Epidermal melanocyte (primary cell): ENCODE results near the gene PIGC.

ENCODE experiments used
- DNase-seq: peaks from one replicate; pipeline ENCODE4 v3.0.0; 2011; ENCODE audit warnings: low spot score; ENCODE audit not compliant: insufficient read length

Gene PIGC

DNA sequence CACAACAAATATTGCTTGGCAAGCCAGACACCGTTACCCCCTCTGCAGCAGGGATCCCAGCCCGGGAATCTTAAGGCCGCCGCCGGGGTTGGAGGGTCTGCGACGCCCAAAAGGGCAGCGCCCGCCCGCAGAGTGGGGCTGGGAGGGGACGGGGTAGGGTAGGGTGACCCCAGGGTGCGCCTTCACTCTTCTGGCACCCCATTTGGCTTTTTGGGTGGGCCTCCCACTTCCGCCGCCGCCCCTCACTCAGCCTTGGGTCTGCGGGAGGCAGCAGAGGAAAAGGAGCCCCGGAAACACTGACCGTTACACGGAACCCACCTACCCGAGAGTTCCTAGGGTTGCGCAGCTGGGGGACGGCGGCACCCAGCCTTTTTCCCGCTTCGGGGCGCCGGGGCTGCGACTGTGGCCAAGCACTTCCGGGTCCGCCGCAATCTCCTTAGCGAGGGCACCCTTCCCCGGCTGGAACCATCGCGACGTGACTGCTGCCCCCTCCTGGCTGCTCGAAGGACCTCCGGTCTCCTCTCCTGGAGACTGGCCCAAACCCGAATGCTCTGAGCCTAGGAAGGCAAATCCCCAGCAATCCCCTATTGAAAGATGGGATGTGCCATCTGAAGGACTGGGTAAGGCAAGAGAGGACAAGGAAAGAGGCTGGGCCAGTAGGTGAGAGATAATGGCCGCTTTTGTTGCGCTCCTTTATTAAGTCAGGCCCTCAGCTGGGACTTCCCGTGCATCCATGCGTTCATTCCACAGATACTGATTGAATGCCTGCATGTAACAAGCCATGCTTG lies at the start of gene PIGC:
Gene PIGC (minus strand): TSS at position 404 of the 788 bp plus-strand sequence. CDS start 1,447 bp downstream, outside the sequence.
- DNase-seq, result peak; percentile 85

DNA sequence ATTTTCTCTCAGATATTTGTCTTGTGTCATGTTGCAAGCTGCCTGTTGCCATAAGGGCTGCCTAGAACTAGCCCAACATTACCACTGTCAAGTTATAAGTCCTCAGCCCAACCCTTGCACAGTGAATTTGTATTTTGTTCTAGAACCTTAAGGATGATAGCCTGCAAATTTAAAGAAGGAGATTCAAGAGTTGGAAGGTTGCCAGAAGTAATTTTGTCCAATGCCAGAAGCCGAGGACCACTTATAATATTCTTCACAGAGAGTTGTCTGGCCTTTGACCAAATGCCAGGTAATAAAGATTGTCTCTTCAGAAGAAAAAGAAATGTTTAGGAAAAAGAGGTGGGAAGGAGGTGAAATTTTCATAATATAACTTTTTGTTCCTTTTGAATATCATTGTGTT lies 48.6 kb upstream of the PIGC start:
- no peak for DNase-seq

DNA sequence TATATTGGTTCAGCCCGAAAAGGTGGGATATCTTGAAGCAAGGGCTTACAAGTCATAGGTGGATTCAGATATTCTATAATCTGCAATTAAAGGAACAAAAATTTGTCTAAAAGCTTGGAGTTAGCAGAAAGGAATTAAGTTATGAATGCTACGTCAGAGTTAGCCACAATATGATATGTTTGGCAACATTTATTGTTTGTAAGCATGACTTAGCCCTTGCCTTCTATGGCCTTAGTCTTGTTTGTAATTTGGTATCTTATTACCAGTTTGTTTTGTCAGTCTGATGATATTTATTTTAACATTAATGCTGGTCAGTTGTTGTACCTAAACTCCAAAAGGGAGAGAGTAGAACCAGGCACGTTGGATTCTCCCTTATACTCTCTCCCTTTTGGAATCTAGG lies 46.0 kb upstream of the PIGC start:
- no peak for DNase-seq

DNA sequence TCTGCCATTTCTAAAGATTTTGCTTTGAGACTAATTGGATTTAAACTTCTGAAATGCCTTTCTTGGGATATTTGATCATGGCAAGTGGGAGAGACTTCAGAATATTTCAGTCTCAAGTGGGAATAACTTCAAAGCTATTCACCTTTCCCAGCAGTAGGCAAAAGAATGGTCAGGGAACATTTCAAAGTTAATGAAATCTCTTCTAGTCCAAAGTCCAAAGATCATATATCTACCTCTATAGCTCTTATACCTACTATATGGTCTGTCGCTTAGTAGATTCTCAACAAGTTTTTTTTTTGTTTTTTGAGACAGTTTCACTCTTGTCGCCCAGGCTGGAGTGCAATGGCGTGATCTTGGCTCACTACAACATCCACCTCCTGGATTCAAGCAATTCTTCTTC lies 44.5 kb upstream of the PIGC start:
- DNase-seq, result no peak

DNA sequence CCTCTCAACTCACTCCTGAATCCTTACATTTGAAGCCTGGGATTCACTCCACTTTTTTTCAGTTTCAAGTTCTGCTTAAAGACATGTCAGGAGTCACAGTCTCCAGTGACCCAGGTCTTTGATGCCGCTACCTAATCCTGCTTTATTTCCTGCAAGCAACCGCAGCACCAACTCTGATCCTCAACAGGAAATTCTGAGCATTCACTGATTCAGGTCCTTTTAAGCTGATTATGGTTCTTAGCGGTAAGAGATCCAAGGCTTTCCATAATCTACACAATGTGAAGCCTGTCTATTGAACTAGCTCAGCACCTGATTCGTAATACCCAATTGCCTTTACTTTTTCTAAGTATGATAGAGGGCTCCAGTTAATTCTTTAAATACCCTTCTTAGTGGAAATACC lies 43.7 kb upstream of the PIGC start:
- no peak for DNase-seq

DNA sequence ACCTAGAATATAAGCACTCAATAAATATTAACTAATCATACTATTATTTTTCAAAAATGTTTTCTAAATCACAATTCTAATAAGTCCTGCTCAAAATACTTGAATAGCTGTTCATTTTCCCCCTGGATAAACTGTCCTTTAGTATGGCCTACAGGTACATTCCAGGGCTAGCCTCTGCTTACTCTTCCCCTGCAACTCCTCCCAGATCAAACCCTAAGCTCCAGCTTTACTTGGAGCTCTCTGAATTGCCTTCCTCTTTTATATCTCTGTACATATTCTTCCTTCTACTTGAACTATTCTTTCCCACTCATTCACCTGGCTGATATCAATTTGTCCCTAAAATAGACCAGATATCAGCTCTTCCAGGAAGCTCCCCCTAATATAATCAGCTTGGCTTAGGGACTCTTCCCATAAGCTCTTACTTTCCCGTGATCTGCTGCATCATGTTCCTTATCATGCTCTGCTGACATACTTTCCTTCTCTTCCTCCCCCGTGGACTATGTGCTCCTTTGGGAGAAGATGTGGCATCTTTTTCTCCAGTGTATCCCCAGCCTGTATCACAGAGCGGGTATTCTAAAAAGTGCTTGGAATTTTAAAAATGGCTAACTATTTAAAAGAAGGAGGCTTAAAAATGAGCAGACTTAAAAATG lies 43.1 kb upstream of the PIGC start:
- no peak for DNase-seq

DNA sequence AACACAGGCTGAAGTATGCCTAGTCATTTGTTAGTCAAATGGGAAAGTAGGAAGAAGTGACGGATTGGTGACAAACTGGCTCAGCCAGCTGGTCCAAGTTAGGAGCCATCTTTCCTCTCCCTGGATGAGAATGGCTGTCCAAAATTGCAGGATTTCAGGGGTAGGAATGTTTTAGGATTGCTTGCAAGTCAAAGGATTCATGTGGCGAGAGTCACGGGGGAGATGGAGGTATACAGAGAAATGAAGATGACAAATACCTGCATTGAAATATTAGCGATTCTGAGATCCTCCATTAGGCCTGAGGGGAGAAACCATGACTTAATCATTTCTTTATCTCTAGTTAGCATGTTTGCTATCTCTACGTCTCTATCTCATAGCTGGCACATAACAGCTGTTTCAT lies 41.8 kb upstream of the PIGC start:
- DNase-seq, result no peak

DNA sequence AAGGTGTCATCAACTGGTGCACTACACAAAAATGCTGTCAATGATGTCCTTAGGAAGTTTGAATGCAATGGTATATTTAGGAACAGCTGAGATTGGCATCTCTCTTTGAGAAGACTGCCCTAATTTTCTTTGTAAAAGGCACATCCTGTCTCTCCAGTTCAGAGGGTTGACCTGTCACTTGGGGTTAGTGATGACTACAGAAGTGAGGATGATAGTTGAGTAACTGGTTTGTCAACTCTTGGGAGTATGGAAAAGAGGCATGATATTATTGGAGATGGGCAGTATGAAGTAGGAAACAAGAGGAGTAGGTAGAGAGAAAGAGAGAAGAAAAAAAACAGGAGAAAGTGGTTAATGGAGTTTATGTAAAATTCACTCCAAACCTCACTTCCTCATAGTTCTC lies 40.4 kb upstream of the PIGC start:
- DNase-seq, result no peak

DNA sequence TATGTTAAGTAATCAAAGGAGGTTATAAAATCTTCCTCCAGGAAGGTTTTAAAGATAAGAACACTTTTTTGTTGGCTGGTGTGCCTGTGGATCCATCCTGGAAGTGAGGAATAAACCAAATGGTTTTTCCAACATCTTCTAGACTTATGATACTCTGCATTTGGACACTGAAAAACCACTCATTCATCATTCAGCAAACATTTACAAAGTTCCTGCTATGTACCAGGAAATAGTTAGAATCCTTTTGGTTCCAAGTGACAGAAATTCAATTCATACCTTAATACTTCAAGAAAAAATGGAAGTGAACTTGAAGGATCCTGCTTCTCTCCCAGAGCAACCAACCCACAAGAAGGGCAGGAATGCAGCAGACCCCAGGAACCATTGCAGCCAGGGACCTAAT lies 39.6 kb upstream of the PIGC start:
- no peak for DNase-seq

DNA sequence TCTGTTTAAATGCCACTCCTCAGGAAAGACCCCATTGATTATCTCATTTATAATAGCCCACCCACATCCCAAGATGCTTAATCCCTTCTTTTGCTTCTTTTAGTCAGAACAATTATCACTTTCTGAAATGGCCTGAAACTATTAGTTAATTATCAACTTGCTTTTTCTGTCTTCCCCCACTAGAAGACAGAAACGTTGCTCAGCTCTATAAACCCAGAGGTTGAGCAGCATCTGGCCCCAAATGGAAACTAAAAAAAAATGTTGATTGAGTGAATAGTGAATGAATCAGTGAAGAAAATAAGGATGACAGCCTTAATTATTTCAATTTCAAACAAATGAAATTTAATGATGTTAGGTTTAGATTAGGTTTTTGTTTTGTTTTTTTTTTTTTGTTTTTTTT lies 38.2 kb upstream of the PIGC start:
- no peak for DNase-seq

DNA sequence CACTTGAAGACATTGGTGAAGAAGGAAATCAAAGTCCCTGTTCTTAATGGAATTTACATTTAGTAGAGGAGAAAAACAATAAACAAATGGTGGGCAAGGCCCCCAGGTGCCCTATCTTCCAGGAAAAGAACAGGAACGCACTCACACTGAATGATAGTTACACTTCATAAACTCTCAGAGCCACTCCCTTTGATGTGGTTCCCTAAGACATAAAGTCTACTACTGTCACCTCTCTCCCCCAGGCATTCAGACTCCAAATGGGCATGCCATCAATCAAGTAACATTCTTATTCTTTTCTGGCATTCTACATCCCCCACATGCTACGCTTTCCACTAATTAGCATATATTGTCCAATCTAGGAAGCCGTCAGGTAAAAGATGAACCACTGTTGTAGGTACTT lies 36.6 kb upstream of the PIGC start:
- DNase-seq, result no peak

DNA sequence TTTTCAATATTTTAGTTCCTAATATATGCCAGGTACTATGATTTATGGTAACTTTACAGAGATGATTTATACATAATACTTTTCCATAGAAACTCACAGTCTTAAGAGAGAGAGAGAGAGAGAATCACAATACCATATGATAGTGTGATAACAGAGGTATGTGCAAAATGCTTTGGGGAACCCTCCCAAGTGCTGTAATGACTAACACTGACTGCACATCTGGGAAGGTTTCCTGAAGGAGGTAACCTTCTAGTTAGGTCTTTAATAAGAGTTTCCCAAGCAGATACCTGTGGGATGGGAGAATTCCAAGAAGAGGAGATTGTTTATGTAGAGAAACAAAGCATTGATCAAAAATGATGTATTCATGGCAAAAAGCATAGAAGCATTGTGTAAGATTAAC lies 34.6 kb upstream of the PIGC start:
- no peak for DNase-seq

DNA sequence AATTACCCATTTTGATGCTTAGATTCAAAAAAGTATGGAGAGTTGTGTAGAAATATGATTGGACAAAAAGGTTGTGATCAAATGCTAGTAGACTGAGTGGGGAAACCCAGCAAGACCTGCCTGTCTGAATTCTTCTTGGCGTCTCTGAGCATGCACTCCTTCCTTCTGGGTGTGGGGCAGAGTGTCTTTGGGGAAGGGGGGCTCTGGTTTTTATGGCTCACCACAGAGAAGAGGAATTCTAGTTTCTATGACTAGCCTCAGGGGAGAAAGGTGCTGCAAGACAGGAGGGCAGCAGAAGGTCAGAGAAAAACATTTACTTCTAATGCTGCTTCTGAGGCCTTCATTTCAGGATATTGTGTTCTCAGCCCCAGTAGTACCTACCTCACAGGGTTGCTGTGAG lies 33.9 kb upstream of the PIGC start:
- DNase-seq, result no peak

DNA sequence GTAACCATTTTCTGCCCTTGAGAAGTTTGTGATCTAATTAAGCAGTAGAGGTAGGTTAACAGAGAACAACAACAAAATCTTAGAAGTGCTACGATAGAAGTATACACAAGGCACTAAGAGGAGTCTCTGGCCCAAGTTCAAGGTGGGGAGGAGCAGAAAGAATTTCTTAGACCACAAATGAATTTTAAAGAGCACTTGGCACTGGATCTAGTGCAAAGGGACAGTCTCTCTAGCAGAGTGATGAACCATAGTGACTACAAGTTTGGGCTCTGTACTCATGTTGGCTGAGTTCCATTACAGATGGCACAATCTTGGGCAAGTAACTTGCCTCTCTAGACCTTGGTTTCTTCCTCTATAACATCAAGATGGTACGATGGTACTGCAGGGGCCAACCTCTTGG lies 33.3 kb upstream of the PIGC start:
- DNase-seq, result no peak

DNA sequence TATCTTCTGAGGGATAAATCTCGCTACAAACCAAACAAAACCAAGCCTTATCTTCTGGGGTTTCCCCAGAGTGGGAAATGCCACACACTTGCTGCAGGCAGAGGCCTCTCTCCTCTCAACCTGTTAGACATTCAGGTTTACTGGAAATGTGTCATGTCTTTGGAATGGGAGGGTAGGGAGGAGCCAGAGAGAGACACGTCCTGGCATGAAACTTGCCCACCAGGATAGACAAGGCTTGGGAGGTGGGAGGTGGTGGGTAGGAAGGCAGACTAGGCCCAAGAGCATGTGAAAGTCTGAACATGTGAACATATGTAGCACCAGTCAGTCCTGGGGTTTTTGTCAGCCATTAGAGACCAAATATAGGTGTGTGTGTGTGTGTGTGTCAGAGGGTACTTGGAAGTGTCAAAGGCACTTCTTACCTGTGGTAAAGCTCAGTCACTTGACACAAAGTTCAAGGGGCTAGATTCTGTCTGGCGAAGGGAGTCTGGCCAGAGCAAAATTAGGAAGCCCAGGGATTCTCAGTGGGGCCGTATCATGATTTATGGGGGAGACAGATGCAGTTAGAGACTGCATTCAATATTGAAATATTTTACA lies 32.4 kb upstream of the PIGC start:
- no peak for DNase-seq

DNA sequence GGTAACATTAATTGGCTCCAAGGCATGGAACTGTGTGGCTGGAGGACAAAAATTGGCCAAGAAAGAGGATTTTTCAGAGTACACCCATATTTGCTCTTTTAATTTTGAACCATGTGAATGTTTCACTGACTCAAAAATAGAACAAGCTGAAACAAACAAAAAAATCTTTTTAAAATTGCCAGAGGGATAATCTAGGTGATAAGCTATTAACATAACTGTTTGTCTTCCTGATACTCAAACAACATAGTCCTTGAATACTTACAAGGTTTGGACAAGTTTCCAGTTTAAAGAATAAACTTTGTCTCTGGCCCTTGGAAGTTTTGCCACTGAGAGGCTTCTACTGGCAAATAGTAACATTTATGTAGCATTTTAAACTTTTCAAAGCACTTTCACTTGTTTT lies 30.0 kb upstream of the PIGC start:
- no peak for DNase-seq

DNA sequence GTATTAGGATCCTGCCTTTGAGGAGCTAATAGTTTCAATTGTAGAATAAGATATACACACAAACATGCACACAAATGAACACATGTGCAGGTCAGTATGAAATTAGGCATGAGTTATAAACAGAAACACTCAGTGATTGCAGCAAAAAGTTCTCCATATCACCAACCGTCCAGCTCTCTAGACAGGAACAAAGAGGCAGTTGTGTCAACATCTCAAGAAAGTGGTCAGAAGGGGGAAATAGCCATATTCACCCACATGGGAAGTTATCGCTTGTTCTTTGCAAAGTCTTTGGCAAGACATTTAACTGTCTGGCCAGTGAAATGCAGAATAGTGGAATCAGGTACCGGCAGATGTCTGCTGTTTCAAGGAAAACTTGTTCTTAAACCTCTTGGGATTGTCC lies 29.4 kb upstream of the PIGC start:
- no peak for DNase-seq

DNA sequence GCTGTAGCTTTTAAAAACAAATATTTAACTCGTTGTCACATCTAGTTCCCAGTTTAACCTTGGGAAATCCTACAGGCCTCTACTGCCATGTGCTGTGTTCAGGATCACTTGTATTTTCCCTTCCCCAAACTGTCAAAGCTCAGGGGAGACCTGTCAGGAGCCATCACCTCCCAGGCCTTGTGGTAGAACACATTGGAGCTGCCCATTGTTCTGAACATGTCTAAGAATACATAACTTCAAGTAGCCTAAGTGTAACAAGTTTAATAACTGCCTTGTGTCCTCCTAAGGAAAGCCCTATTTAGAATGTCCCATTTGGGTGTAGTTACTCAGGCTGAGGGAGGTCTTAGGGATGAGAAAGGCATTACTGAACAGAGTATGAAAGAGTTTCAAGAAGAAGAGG lies 28.6 kb upstream of the PIGC start:
- DNase-seq, result no peak

DNA sequence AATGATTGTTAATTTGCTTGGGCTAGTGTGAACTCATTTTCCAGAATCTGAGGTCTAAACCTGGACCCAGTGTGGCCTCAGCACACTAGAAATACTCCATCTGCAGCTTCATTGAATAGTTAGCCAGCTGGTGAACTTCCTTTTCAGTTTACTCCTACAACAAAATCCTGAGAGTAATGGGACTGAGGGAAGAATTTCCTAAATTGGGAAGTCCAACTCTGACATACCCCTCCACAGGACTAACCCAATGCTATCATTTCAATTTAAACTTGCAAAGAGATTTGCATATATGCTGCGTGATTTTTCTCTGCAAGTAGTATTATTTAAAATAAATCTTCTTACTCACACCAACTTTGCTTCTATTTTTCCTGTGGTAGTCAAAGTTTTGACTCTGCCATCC lies 27.8 kb upstream of the PIGC start:
- no peak for DNase-seq

DNA sequence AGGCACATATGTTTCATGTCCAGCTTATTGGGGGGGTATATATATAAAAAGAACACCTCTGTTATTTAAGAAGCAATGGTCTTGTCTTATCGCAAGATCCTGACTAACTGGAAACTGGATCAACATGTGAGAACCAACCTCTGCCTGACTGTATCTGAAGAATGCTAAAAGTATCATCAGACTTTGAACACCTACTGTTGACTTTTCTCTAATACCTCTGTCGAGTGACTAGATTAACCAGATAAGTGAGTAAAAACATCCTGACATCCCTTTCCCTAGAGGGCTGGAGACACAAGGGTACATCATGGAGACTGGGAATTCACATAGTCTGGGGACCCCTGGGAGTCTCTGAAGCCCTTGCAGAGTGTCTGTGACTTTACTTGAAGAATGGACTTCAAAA lies 26.3 kb upstream of the PIGC start:
- DNase-seq, result no peak

DNA sequence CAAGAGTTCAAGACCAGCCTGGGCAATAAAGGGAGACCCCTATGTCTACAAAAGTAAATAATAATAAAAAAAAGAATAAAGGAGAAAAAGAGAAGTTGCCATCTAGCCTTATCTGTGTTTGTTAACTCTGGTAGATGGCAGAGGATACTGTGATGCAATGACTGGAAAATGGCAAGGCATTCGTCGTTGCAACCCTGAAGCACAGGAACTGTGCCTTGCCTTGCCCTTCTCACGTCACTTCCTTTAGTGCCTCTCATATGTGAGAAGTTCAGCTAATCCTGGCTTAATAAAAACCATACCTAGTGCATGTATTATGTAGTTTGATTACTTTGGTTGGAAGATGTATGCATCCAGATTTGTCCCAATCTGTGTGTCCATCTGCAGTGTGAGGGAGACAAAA lies 25.8 kb upstream of the PIGC start:
- no peak for DNase-seq

DNA sequence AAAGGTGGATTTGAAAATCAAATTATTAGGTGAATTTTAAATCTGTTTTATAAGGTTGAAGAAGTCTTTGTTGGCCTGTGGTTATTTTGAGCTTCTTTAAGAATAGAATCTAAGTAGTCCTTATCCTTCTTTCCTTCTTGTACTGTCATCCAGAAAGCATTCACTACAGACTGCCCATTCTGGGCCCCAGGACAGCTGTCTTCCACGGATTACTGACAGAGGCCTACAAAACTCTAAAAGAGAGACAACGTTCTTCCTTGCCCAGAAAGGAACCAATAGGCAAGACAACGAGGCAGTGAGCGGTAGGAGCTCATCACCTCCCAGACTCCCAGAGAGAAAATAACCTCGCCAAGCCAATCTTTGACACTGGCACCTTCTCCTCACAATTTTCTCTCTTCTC lies 24.4 kb upstream of the PIGC start:
- DNase-seq, result no peak

DNA sequence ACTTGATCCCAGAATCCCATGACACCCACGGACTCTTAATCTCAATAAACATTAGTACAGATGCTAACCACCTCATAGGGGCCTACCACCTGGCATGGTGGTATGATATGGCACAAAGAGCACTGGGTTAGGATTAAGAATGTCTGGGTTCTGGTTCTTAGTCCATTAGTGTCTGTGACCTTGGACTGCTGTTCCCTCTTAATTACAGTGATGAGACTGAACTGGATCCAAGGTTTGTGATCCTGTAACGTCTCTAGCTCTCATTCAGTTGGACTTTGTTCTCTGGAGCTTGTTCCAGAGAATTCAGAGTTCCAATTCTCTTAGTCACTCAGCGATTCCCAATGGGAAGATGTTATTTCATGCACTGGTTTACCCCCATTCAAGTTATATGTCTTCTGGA lies 23.6 kb upstream of the PIGC start:
- DNase-seq, result no peak
